H1 (cell line): ENCODE results near the gene RAB8B. TPM values are rescaled to one million over a fixed set of nuclear protein-coding genes. Genes with fewer than 3 reads are reported as not detected.
A peak's percentile ranks its signal among the peaks of the same experiment; 100 is the strongest.

Source experiments
- CTCF ChIA-PET: fragments of 300-600 bp; sonication (Branson Sonifier 250); formaldehyde crosslinking; loops from one replicate; lab custom pipeline; 2021; ENCODE audit not compliant: partially characterized antibody; lab: Charles Lee
- POLR2A ChIA-PET: fragments of 300-600 bp; sonication (Branson Sonifier 250); formaldehyde crosslinking; loops from one replicate; lab custom pipeline; 2021; ENCODE audit warnings: inconsistent platforms; ENCODE audit not compliant: partially characterized antibody; lab: Charles Lee
- DNase-seq, 2 experiments: peaks; one replicate each; pipeline versions ENCODE4 v3.0.0 to v3.0.0-alpha.2; 2010 to 2022; ENCODE audit warnings: low spot score in 2 of 2, low read depth in 1 of 2, mixed read lengths in 1 of 2
- FAIRE-seq: peaks from 2 replicates; lab custom pipeline; 2011; peaks lifted over from hg19 to GRCh38; lab: Jason Lieb, UNC
- H2AFZ ChIP-seq: 2 replicates; pipeline ENCODE4 v1.8.1; 2012; ENCODE audit warnings: low read length, inconsistent platforms
- H2AK5ac ChIP-seq: 2 replicates; pipeline ENCODE4 v1.6.1; 2013; ENCODE audit warnings: low read depth, low read length
- H2BK120ac ChIP-seq: replicated peaks from 2 replicates; pipeline ENCODE3; 2013; ENCODE audit warnings: low read depth, low read length, inconsistent platforms
- H2BK12ac ChIP-seq: 2 replicates; pipeline ENCODE4 v1.6.1; 2013; ENCODE audit warnings: low read depth, low read length
- H2BK15ac ChIP-seq: 2 replicates; pipeline ENCODE4 v1.6.1; 2013; ENCODE audit warnings: low read length
- H2BK20ac ChIP-seq: 2 replicates; pipeline ENCODE4 v1.6.1; 2013; ENCODE audit warnings: low read length
- H2BK5ac ChIP-seq: 2 replicates; pipeline ENCODE4 v1.6.1; 2013; ENCODE audit warnings: low read depth, low read length
- H3K14ac ChIP-seq: 2 replicates; pipeline ENCODE4 v1.6.1; 2013; ENCODE audit warnings: inconsistent platforms; ENCODE audit not compliant: insufficient read length
- H3K18ac ChIP-seq: 2 replicates; pipeline ENCODE4 v1.6.1; 2013; ENCODE audit warnings: low read length; ENCODE audit errors: extremely low read depth
- H3K23ac ChIP-seq: 2 replicates; pipeline ENCODE4 v1.6.1; 2013; ENCODE audit warnings: inconsistent platforms; ENCODE audit not compliant: insufficient read length
- H3K23me2 ChIP-seq: 2 replicates; pipeline ENCODE4 v1.6.1; 2013; ENCODE audit warnings: low read depth, low read length
- H3K27ac ChIP-seq: 2 replicates; pipeline ENCODE4 v1.6.1; 2011; ENCODE audit warnings: low read depth, low read length, inconsistent platforms
- H3K27me3 ChIP-seq, 4 experiments: replicated peaks in 1 of 4; 1 replicate in 1 of 4; 2 replicates in 3 of 4; pipeline versions ENCODE4 v1.6.1 to v1.8.1; 2011 to 2013; ENCODE audit warnings: low read length in 3 of 4, mild to moderate bottlenecking in 3 of 4, inconsistent platforms in 2 of 4, mixed read lengths in 2 of 4, moderate library complexity in 1 of 4; ENCODE audit not compliant: control insufficient read depth in 3 of 4, insufficient read depth in 3 of 4; ENCODE audit errors: extremely low read depth in 1 of 4
- H3K36me3 ChIP-seq, 4 experiments: 2 replicates each; pipeline versions ENCODE4 v1.6.1 to v1.8.1; 2011 to 2013; ENCODE audit warnings: mild to moderate bottlenecking in 4 of 4, low read length in 3 of 4, moderate library complexity in 2 of 4, control low read depth in 1 of 4, inconsistent platforms in 1 of 4; ENCODE audit not compliant: insufficient read depth in 4 of 4, control insufficient read depth in 2 of 4
- H3K4ac ChIP-seq: replicated peaks from 2 replicates; pipeline ENCODE3; 2013; ENCODE audit warnings: low read length, low read depth, mixed read lengths, inconsistent platforms; ENCODE audit not compliant: insufficient read length
- H3K4me1 ChIP-seq, 4 experiments: replicated peaks in 1 of 4; 1 replicate in 1 of 4; 2 replicates in 3 of 4; pipeline versions ENCODE4 v1.6.1 to v1.8.1; 2011 to 2013; ENCODE audit warnings: low read length in 3 of 4, inconsistent platforms in 2 of 4, mixed read lengths in 1 of 4; ENCODE audit not compliant: insufficient read depth in 4 of 4, control insufficient read depth in 3 of 4
- H3K4me2 ChIP-seq, 2 experiments: 2 replicates each; pipeline versions ENCODE4 v1.6.1 to v1.8.1; 2011 to 2013; ENCODE audit warnings: low read depth in 2 of 2, low read length in 2 of 2, control low read depth in 1 of 2, inconsistent platforms in 1 of 2, mild to moderate bottlenecking in 1 of 2; ENCODE audit not compliant: insufficient read depth in 1 of 2
- H3K4me3 ChIP-seq, 4 experiments: fragments of 200-600, 300-600 bp in 1 of 4; sonication (generic), shearing (Covaris generic), sonication (Bioruptor Twin) in 1 of 4; 2 replicates each; pipeline versions ENCODE4 v1.5.1 to v1.8.1; 2011 to 2016; ENCODE audit warnings: low read length in 4 of 4, low read depth in 3 of 4, control low read depth in 2 of 4, inconsistent platforms in 2 of 4, mild to moderate bottlenecking in 2 of 4, mixed read lengths in 1 of 4, moderate library complexity in 1 of 4; ENCODE audit not compliant: insufficient read depth in 2 of 4; ENCODE audit errors: extremely low read depth in 1 of 4
- H3K56ac ChIP-seq: replicated peaks from 2 replicates; pipeline ENCODE3; 2013; ENCODE audit warnings: low read depth, mild to moderate bottlenecking, mixed read lengths, low read length, inconsistent platforms; ENCODE audit not compliant: insufficient read length
- H3K79me1 ChIP-seq: 2 replicates; pipeline ENCODE4 v1.6.1; 2013; ENCODE audit warnings: low read depth, low read length, control low read depth
- H3K79me2 ChIP-seq, 2 experiments: 2 replicates each; pipeline versions ENCODE4 v1.6.1 to v1.8.1; 2012 to 2013; ENCODE audit warnings: low read length in 2 of 2, mild to moderate bottlenecking in 2 of 2, inconsistent platforms in 1 of 2; ENCODE audit not compliant: insufficient read depth in 2 of 2, control insufficient read depth in 1 of 2
- H3K9ac ChIP-seq, 4 experiments: replicated peaks in 1 of 4; 1 replicate in 1 of 4; 2 replicates in 3 of 4; pipeline versions ENCODE4 v1.6.1 to v1.8.1; 2011 to 2013; ENCODE audit warnings: low read depth in 3 of 4, low read length in 3 of 4, control low read depth in 2 of 4, mild to moderate bottlenecking in 2 of 4, moderate library complexity in 2 of 4, inconsistent platforms in 1 of 4; ENCODE audit errors: extremely low read depth in 1 of 4
- H3K9me3 ChIP-seq, 2 experiments: 2 replicates each; pipeline versions ENCODE4 v1.6.1 to v1.8.1; 2012 to 2013; ENCODE audit warnings: mild to moderate bottlenecking in 2 of 2, moderate library complexity in 2 of 2, control low read depth in 1 of 2, inconsistent platforms in 1 of 2, low read depth in 1 of 2, low read length in 1 of 2, mixed read lengths in 1 of 2; ENCODE audit not compliant: insufficient read depth in 2 of 2
- H4K20me1 ChIP-seq, 2 experiments: replicated peaks in 1 of 2; 2 replicates each; pipeline versions ENCODE3 to v1.8.1; 2011 to 2013; ENCODE audit warnings: inconsistent platforms in 2 of 2, low read length in 2 of 2, mild to moderate bottlenecking in 1 of 2; ENCODE audit not compliant: insufficient read depth in 2 of 2, control insufficient read depth in 1 of 2
- H4K5ac ChIP-seq: 2 replicates; pipeline ENCODE4 v1.6.1; 2013; ENCODE audit warnings: low read length, low read depth, mixed read lengths, inconsistent platforms; ENCODE audit not compliant: insufficient read length
- H4K8ac ChIP-seq: 2 replicates; pipeline ENCODE4 v1.8.0; 2013; ENCODE audit warnings: mild to moderate bottlenecking, moderate library complexity, low read length, inconsistent platforms; ENCODE audit not compliant: insufficient read depth; ENCODE audit errors: extremely low read depth
- H4K91ac ChIP-seq: replicated peaks from 2 replicates; pipeline ENCODE3; 2013; ENCODE audit warnings: low read length, mixed read lengths, inconsistent platforms; ENCODE audit not compliant: insufficient read length
- BACH1 ChIP-seq: IDR thresholded peaks from 2 replicates; pipeline ENCODE4 v1.6.1; 2012; ENCODE audit warnings: low read length, improper control_type of control experiment
- CBX5 ChIP-seq: fragments of 300-800, 300-1000 bp; sonication (generic); IDR thresholded peaks from 2 replicates; pipeline ENCODE4 v1.7.1; 2016; ENCODE audit warnings: antibody characterized with exemption, low read length, low read depth
- FOSL1 ChIP-seq: IDR thresholded peaks from 2 replicates; pipeline ENCODE4 v1.6.1; 2011; ENCODE audit warnings: mild to moderate bottlenecking, low read depth, low read length, moderate library complexity; ENCODE audit not compliant: insufficient read depth
- HDAC6 ChIP-seq: IDR thresholded peaks from one replicate; pipeline ENCODE4 v1.7.1; 2012; ENCODE audit warnings: low read depth, mild to moderate bottlenecking, inconsistent platforms, low read length, moderate library complexity
- MAX ChIP-seq: IDR thresholded peaks from 2 replicates; pipeline ENCODE4 v1.6.1; 2012; ENCODE audit warnings: inconsistent platforms
- NRF1 ChIP-seq: IDR thresholded peaks from 2 replicates; pipeline ENCODE4 v1.6.1; 2011; ENCODE audit warnings: mild to moderate bottlenecking, low read depth, low read length, improper control_type of control experiment
- POLR2A ChIP-seq, 2 experiments: IDR thresholded peaks; 1 replicate in 1 of 2; 2 replicates in 1 of 2; pipeline ENCODE4 v1.6.1; 2011; ENCODE audit warnings: low read depth in 2 of 2, low read length in 2 of 2, mild to moderate bottlenecking in 2 of 2; ENCODE audit errors: control extremely low read depth in 1 of 2
- RAD21 ChIP-seq, 2 experiments: IDR thresholded peaks in 1 of 2; conservative IDR thresholded peaks in 1 of 2; 2 replicates each; pipeline ENCODE4 v1.6.1; 2011; ENCODE audit warnings: low read depth in 2 of 2, low read length in 2 of 2, improper control_type of control experiment in 1 of 2, inconsistent platforms in 1 of 2, mild to moderate bottlenecking in 1 of 2, moderate library complexity in 1 of 2
- RBBP5 ChIP-seq: IDR thresholded peaks from 2 replicates; pipeline ENCODE4 v1.7.1; 2012; ENCODE audit warnings: low read depth, mild to moderate bottlenecking, inconsistent platforms, low read length, moderate library complexity, borderline replicate concordance
- SUZ12 ChIP-seq: fragments of 200-600 bp; sonication (generic); IDR thresholded peaks from 2 replicates; pipeline ENCODE4 v1.6.1; 2012; ENCODE audit warnings: mild to moderate bottlenecking, inconsistent platforms, low read length, moderate library complexity, mixed read lengths
- TAF7 ChIP-seq: optimal IDR thresholded peaks from 2 replicates; pipeline ENCODE3; 2011; ENCODE audit warnings: low read depth, mild to moderate bottlenecking, inconsistent platforms, low read length, moderate library complexity, borderline replicate concordance
- WGBS, 2 experiments: shearing (Covaris generic) in 1 of 2; methylation state at CpG; one replicate each; pipeline versions ENCODE4 v1.1.6 to v1.1.7; 2013 to 2015; ENCODE audit warnings: low lambda C conversion rate in 2 of 2, mixed read lengths in 2 of 2, inconsistent platforms in 1 of 2, low coverage in 1 of 2, missing lambda C conversion rate in 1 of 2; ENCODE audit not compliant: insufficient replicate concordance in 2 of 2, insufficient coverage in 1 of 2, insufficient read length in 1 of 2; ENCODE audit errors: extremely low coverage in 1 of 2, missing lambda C conversion rate in 1 of 2; 5-methylcytosine and 5-hydroxymethylcytosine counted together
- polyA plus RNA-seq, 7 experiments: library from polyadenylated mRNA; depleted of rRNA in 3 of 7; stranded (reverse) in 5 of 7; unstranded in 2 of 7; fragments of >200 nt in 5 of 7; fragments of 200-250 nt in 2 of 7; gene quantifications; 1 replicate in 5 of 7; 2 replicates in 1 of 7; 4 replicates in 1 of 7; pipeline versions ENCODE4 v1.2.1 to v1.2.3, GENCODE V29; 2011 to 2013; ENCODE audit warnings: missing spikeins in 2 of 7, mixed read lengths in 2 of 7
- total RNA-seq: library from RNA; stranded (reverse); fragmentation: NEBNext Ultra II Directional; extraction: Animal tissue kit (Norgen Biotek cat#: 25700); gene quantifications from 2 replicates; pipeline ENCODE4 v1.2.1, GENCODE V29; 2021

RAB8B gene
- total and polyA plus RNA-seq, 2 of the 8 experiments (the other 6 are each of a cell fraction or from before 2014, with no cell fraction given): 9.5 to 47.8 TPM

GRCh38 chr15:63198371-63199250, 9.2 kb downstream of the RAB8B start:
- CTCF ChIA-PET: interaction anchor here (0.6 to 0.9 kb wide), 2 partner anchors 39 to 49 kb away, joined by 3 read pairs; no protein-coding TSS in a partner anchor
- Histone ChIP-seq H3K4ac (no peak overlapping the region), H2AK5ac (no peak overlapping the region), H3K4me1 (peaks cover 0 to 15% (median 11%) of the 10 kb centered on the region in 4 experiments; a peak in 5 of 7 replicates), H3K23ac (no peak overlapping the region), H2BK120ac (no peak overlapping the region), H3K79me2 (peaks cover 3 to 91% of the 10 kb centered on the region in 2 experiments; a peak in 3 of 4 replicates), H2BK15ac (0 out of 2 replicates have a peak overlapping the region, but pooled peaks have one; percentile 62), H3K27me3 (no peaks in the 10 kb centered on the region), H3K27ac (no peak overlapping the region), H2BK20ac (no peak overlapping the region), H3K18ac (no peak overlapping the region), H2AFZ (no peak overlapping the region), H3K56ac (no peak overlapping the region), H3K14ac (no peak overlapping the region), H3K9me3 (no peaks in the 10 kb centered on the region), H4K20me1 (peaks cover 1 to 3% of the 10 kb centered on the region in 2 experiments), H2BK12ac (no peak overlapping the region), H3K9ac (no peak overlapping the region), H4K91ac (no peak overlapping the region), H3K36me3 (no peaks in the 10 kb centered on the region), H3K4me2 (peak overlapping the region in 1 of 2 experiments; percentile 22; a peak in 1 of 4 replicates), H2BK5ac (no peak overlapping the region), H3K79me1 (peaks cover 11% of the 10 kb centered on the region), H4K8ac (no peak overlapping the region), H3K23me2 (no peaks in the 10 kb centered on the region), H3K4me3 (no peak overlapping the region), H4K5ac (no peak overlapping the region)
- POLR2A ChIA-PET: interaction anchor here (0.6 to 1.3 kb wide), 4 partner anchors 9 to 80 kb away, joined by 3 to 4 read pairs (median 4); partner anchors contain the start of gene RAB8B
- DNase-seq (no peak), FAIRE-seq (peak; percentile 7)
- WGBS, 2 experiments: 84% methylated on average over 8 of the region's 8 CpGs; no CpG with 5 or more reads in 1 of the 2 experiments
- TF ChIP-seq MAX (no peak), TAF7 (no peak), BACH1 (no peak), NRF1 (no peak), POLR2A (IDR thresholded peaks at IDR 0.05; ENCODE audit: control extremely low read depth in 1 of 2, low read depth in 2 of 2, low read length in 2 of 2) (no peak), RBBP5 (no peak), HDAC6 (no peak), CBX5 (no peak), RAD21 (IDR thresholded peaks at IDR 0.05 in 1 of 2, conservative IDR thresholded peaks at IDR 0.05 in 1 of 2; ENCODE audit: low read depth in 2 of 2, low read length in 2 of 2) (no peak), SUZ12 (no peak), FOSL1 (no peak)
